GM12878 (cell line): ENCODE data around the gene CHST14.

Source experiments
- BHLHE40 ChIP-seq, 2 experiments: fragments of 450-650 bp in 1 of 2; IDR thresholded peaks; 2 replicates each; pipeline ENCODE4 v1.6.1; 2011 to 2017; ENCODE audit warnings: low read depth in 2 of 2, borderline replicate concordance in 1 of 2, improper control_type of control experiment in 1 of 2, low read length in 1 of 2, mild to moderate bottlenecking in 1 of 2
- EP300 ChIP-seq, 2 experiments: fragments of 150-350 bp in 1 of 2; IDR thresholded peaks; 2 replicates each; pipeline ENCODE4 v1.6.1; 2011 to 2012; ENCODE audit warnings: low read depth in 2 of 2, low read length in 2 of 2, borderline replicate concordance in 1 of 2, improper control_type of control experiment in 1 of 2, inconsistent platforms in 1 of 2; ENCODE audit not compliant: control insufficient read depth in 1 of 2
- HDAC2 ChIP-seq: fragments of 200-600 bp; sonication (generic); IDR thresholded peaks from 2 replicates; pipeline ENCODE4 v1.6.1; 2017
- HDGF ChIP-seq: fragments of 450-650 bp; IDR thresholded peaks from 2 replicates; pipeline ENCODE4 v1.6.1; 2016; ENCODE audit warnings: antibody characterized with exemption
- KLF5 ChIP-seq: fragments of 450-650 bp; IDR thresholded peaks from 2 replicates; pipeline ENCODE4 v1.6.1; 2014; ENCODE audit warnings: mild to moderate bottlenecking; ENCODE audit not compliant: partially characterized antibody
- MXI1 ChIP-seq: fragments of 150-350 bp; IDR thresholded peaks from 2 replicates; pipeline ENCODE4 v1.6.1; 2011; ENCODE audit warnings: low read depth, mild to moderate bottlenecking, inconsistent platforms, low read length, improper control_type of control experiment
- POLR2A ChIP-seq: IDR thresholded peaks from 2 replicates; pipeline ENCODE4 v1.6.1; 2011; ENCODE audit warnings: low read depth, mild to moderate bottlenecking, low read length
- POLR2AphosphoS2 ChIP-seq: IDR thresholded peaks from 2 replicates; pipeline ENCODE4 v1.6.1; 2011; ENCODE audit warnings: low read depth, mild to moderate bottlenecking, low read length, improper control_type of control experiment, moderate library complexity
- SPI1 ChIP-seq: IDR thresholded peaks from 2 replicates; pipeline ENCODE4 v1.6.1; 2011; ENCODE audit warnings: low read depth, mild to moderate bottlenecking, low read length, moderate library complexity, borderline replicate concordance; ENCODE audit not compliant: insufficient read depth
- ZNF24 ChIP-seq: fragments of 450-650 bp; IDR thresholded peaks from 2 replicates; pipeline ENCODE4 v1.6.1; 2017; ENCODE audit warnings: antibody characterized with exemption, mild to moderate bottlenecking
- TF ChIP-seq, protein P1 (sequence below), 3 experiments: IDR thresholded peaks in 2 of 3; conservative IDR thresholded peaks in 1 of 3; 2 replicates each; pipeline ENCODE4 v1.5.1; 2011; ENCODE audit warnings: low read depth in 3 of 3, low read length in 3 of 3, mild to moderate bottlenecking in 3 of 3, control low read depth in 2 of 3, moderate library complexity in 2 of 3, inconsistent platforms in 1 of 3, mixed read lengths in 1 of 3; ENCODE audit not compliant: control insufficient read depth in 2 of 3, insufficient read depth in 1 of 3; ENCODE audit errors: extremely low read depth in 1 of 3
- TF ChIP-seq, protein P2 (sequence below): IDR thresholded peaks from 2 replicates; pipeline ENCODE4 v1.6.1; 2012; ENCODE audit warnings: mild to moderate bottlenecking, low read depth, low read length

DNA sequence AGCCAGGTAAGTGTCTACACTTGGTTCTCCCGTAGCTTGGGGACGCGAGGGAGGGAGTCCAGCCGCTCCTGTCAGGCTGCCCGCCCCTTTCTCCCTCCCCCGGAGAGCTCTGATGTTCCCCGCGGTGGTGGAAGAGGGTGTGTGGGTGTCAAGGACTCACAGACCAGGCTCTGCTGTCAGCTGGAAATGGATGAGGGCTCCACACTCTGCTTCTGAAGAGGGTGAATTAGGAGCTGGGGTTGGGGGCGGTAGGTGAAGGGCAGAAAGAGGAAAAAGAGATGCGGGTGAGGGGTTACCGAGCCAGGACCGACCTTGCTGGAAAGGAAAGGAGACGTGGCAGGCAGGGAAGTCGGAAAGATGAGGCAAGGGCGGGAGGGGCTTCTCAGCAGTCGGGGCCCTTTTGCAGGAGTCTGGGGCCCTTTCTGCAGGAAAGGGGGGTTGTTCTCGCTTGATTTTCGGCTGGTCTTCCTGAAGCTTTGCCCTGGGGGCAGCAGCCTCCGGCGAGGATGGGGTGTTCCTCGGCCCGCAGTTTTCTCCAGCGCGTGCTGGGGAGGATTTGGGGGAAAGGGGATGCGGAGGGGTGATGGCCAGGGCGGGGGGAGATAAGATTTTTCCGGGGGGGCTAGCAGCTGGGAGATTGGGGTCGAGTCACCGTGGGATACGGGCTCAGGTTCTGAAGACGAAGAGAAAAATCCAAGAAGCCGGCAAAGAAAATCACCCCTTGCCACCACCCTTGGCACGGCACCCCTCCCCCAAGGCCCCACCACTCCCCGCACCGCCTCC, 30.6 kb upstream of the CHST14 start:
- TF ChIP-seq KLF5 (no peak), EP300 (IDR thresholded peaks at IDR 0.05; ENCODE audit: borderline replicate concordance in 1 of 2, control insufficient read depth in 1 of 2, low read depth in 2 of 2, low read length in 2 of 2) (no peak), SPI1 (no peak), HDAC2 (no peak), BHLHE40 (IDR thresholded peaks at IDR 0.05; ENCODE audit: borderline replicate concordance in 1 of 2, low read depth in 2 of 2, low read length in 1 of 2) (no peak), POLR2A (no peak), POLR2AphosphoS2 (no peak), ZNF24 (no peak), HDGF (no peak), MXI1 (no peak)
- TF ChIP-seq, protein P1, sequence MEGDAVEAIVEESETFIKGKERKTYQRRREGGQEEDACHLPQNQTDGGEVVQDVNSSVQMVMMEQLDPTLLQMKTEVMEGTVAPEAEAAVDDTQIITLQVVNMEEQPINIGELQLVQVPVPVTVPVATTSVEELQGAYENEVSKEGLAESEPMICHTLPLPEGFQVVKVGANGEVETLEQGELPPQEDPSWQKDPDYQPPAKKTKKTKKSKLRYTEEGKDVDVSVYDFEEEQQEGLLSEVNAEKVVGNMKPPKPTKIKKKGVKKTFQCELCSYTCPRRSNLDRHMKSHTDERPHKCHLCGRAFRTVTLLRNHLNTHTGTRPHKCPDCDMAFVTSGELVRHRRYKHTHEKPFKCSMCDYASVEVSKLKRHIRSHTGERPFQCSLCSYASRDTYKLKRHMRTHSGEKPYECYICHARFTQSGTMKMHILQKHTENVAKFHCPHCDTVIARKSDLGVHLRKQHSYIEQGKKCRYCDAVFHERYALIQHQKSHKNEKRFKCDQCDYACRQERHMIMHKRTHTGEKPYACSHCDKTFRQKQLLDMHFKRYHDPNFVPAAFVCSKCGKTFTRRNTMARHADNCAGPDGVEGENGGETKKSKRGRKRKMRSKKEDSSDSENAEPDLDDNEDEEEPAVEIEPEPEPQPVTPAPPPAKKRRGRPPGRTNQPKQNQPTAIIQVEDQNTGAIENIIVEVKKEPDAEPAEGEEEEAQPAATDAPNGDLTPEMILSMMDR (IDR thresholded peaks at IDR 0.05 in 2 of 3, conservative IDR thresholded peaks at IDR 0.05 in 1 of 3; ENCODE audit: control insufficient read depth in 2 of 3, extremely low read depth in 1 of 3, insufficient read depth in 1 of 3, low read depth in 3 of 3, low read length in 3 of 3), result no peak
- TF ChIP-seq, protein P2, sequence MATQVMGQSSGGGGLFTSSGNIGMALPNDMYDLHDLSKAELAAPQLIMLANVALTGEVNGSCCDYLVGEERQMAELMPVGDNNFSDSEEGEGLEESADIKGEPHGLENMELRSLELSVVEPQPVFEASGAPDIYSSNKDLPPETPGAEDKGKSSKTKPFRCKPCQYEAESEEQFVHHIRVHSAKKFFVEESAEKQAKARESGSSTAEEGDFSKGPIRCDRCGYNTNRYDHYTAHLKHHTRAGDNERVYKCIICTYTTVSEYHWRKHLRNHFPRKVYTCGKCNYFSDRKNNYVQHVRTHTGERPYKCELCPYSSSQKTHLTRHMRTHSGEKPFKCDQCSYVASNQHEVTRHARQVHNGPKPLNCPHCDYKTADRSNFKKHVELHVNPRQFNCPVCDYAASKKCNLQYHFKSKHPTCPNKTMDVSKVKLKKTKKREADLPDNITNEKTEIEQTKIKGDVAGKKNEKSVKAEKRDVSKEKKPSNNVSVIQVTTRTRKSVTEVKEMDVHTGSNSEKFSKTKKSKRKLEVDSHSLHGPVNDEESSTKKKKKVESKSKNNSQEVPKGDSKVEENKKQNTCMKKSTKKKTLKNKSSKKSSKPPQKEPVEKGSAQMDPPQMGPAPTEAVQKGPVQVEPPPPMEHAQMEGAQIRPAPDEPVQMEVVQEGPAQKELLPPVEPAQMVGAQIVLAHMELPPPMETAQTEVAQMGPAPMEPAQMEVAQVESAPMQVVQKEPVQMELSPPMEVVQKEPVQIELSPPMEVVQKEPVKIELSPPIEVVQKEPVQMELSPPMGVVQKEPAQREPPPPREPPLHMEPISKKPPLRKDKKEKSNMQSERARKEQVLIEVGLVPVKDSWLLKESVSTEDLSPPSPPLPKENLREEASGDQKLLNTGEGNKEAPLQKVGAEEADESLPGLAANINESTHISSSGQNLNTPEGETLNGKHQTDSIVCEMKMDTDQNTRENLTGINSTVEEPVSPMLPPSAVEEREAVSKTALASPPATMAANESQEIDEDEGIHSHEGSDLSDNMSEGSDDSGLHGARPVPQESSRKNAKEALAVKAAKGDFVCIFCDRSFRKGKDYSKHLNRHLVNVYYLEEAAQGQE, result no peak
